Natural killer cell (primary cell): ENCODE results near the gene PSMF1. TPM values are rescaled to one million over a fixed set of nuclear protein-coding genes. Genes with fewer than 3 reads are reported as not detected.
A peak's percentile ranks its signal among the peaks of the same experiment; 100 is the strongest.

ENCODE experiments used
- ATAC-seq, 3 donors: fragments of 150-1000 bp in 2 of 3; fragments of 200-7000 bp in 1 of 3; cut with Tn5 transposase; 1 replicate in 1 of 3; 2 replicates in 2 of 3; pipeline ENCODE4 v1.10.0; 2021; ENCODE audit warnings: mild to moderate bottlenecking in 2 of 3, moderate library complexity in 2 of 3
- DNase-seq, 2 donors: peaks; one replicate each; pipeline versions ENCODE4 v3.0.0 to v3.0.0-alpha.2; 2013 to 2021; ENCODE audit warnings: mixed read lengths in 1 of 2
- H3K27ac ChIP-seq: one replicate; pipeline ENCODE4 v1.5.1; 2013; ENCODE audit warnings: mild to moderate bottlenecking, low read length
- H3K27me3 ChIP-seq: one replicate; pipeline ENCODE4 v1.6.1; 2013; ENCODE audit warnings: low read length; ENCODE audit not compliant: control insufficient read depth, insufficient read depth
- H3K36me3 ChIP-seq: one replicate; pipeline ENCODE4 v1.6.1; 2013; ENCODE audit warnings: low read length; ENCODE audit not compliant: control insufficient read depth, insufficient read depth
- H3K4me1 ChIP-seq: one replicate; pipeline ENCODE4 v1.6.1; 2013; ENCODE audit warnings: low read length; ENCODE audit not compliant: control insufficient read depth, insufficient read depth
- H3K4me3 ChIP-seq: one replicate; pipeline ENCODE4 v1.5.1; 2013; ENCODE audit warnings: low read length
- H3K9me3 ChIP-seq: one replicate; pipeline ENCODE4 v1.6.1; 2013; ENCODE audit warnings: low read length; ENCODE audit not compliant: control insufficient read depth, insufficient read depth
- H3K27ac Mint-ChIP-seq, 2 donors: one replicate each; pipeline ENCODE4 v1.8.0; 2022; ENCODE audit warnings: mild to moderate bottlenecking in 2 of 2, mixed read lengths in 2 of 2, moderate library complexity in 1 of 2
- H3K27me3 Mint-ChIP-seq, 2 donors: one replicate each; pipeline ENCODE4 v1.8.0; 2022; ENCODE audit warnings: low read depth in 2 of 2, mixed read lengths in 2 of 2
- H3K36me3 Mint-ChIP-seq: one replicate; pipeline ENCODE4 v1.8.0; 2022; ENCODE audit warnings: mixed read lengths
- H3K4me1 Mint-ChIP-seq, 2 donors: one replicate each; pipeline ENCODE4 v1.8.0; 2022; ENCODE audit warnings: mixed read lengths in 2 of 2
- H3K4me3 Mint-ChIP-seq: one replicate; pipeline ENCODE4 v1.8.0; 2022; ENCODE audit warnings: mild to moderate bottlenecking, moderate library complexity, mixed read lengths
- H3K9me3 Mint-ChIP-seq, 2 donors: one replicate each; pipeline ENCODE4 v1.8.0; 2022; ENCODE audit warnings: mixed read lengths in 2 of 2
- CTCF ChIP-seq: fragments of 200-600 bp; IDR thresholded peaks from one replicate; pipeline ENCODE4 v1.8.0; 2022; ENCODE audit warnings: antibody characterized with exemption
- WGBS: methylation state at CpG from one replicate; pipeline ENCODE4 v1.1.7; 2013; ENCODE audit warnings: missing lambda C conversion rate; ENCODE audit not compliant: insufficient coverage; 5-methylcytosine and 5-hydroxymethylcytosine counted together
- intact Hi-C: fragments of 100-400 bp; cut with micrococcal nuclease; formaldehyde crosslinking; loops from one replicate; pipeline ENCODE4 v1.14.2; 2022
- total RNA-seq, 4 donors: library from RNA; stranded (reverse); fragments of 120-200 nt in 1 of 4; gene quantifications; one replicate each; pipeline versions ENCODE4 v1.2.3 to v1.2.4, GENCODE V29; 2013 to 2022

Gene PSMF1
- total RNA-seq, 3 donors from 2014 or later (not counting 1 experiment from before 2014, with no cell fraction given), result 97.1 to 107 (median 101) TPM

DNA sequence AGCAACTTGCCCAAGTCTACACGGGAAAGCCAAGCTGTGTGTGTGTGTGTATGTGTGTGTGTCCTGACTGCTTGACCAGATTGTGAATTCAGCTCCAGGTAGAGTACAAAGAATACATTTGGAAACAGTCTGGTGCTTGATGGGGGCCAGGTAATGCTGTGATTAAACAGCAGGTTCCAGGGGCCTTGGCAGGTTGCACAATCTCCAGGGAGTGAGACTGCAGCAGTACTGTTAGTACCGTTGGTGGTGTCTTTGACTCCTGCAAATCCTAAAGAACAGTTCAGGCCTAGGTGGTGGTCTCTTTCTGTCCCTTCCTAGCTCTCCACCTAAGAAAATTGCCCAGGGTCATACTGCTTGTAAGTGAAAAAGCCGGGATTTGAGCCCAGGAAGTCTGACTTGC, 11.2 kb upstream of the PSMF1 start:
- H3K36me3 Mint-ChIP-seq, result peaks cover 7% of the 10 kb centered on the region
- WGBS, result 90% methylated on average over 3 of the region's 3 CpGs

DNA sequence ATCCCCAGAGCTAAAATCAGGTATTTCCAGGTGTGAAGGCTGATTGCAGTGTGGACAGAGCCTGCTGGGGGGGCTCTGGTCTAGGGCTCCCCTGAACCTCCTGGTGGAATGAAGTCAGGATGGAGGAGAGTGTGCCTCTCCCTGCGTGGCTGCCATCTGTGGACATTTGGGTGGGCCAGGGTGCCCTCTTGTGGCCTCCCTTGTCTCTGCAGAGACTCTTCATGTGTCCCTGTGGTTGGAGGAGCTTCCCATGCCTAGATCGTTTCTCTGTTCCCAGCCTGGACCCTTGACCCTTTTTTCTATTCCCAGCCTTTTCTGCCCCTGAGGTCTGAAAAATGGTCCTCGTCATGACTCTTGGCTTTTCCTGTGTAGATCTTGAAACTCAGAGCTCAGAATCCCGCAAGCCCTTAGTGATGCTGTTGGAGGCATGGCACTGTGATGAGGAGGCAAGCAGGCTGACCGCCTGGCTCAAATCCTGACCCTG, 9.9 kb upstream of the PSMF1 start:
- no peak overlapping the region for H3K4me3 ChIP-seq
- peak; percentile 44 to 70 for DNase-seq
- ATAC-seq, result peak; percentile 65 to 90 (median 82)
- Mint-ChIP-seq H3K4me1 (no peaks in the 10 kb centered on the region), H3K27me3 (peaks cover 0 to 4% of the 10 kb centered on the region in 2 donors), H3K27ac (no peak overlapping the region), H3K9me3 (no peaks in the 10 kb centered on the region), H3K4me3 (no peak overlapping the region), H3K36me3 (no peaks in the 10 kb centered on the region)
- no peaks in the 10 kb centered on the region for H3K27me3 ChIP-seq
- H3K4me1 ChIP-seq, result peaks cover 4% of the 10 kb centered on the region
- intact Hi-C loops, result loop anchor here (5.0 to 10.0 kb wide), 2 partner anchors 106 to 291 kb away; no protein-coding TSS in a partner anchor
- no peak overlapping the region for H3K27ac ChIP-seq
- H3K36me3 ChIP-seq, result no peaks in the 10 kb centered on the region
- 29% methylated on average over 4 of the region's 5 CpGs for WGBS
- TF ChIP-seq CTCF, result peak; percentile 73
- H3K9me3 ChIP-seq, result no peaks in the 10 kb centered on the region

More for the DNA sequence above, 11.2 kb upstream of the PSMF1 start:
- H3K4me3 ChIP-seq, result no peak overlapping the region
- H3K4me1 ChIP-seq, result peaks cover 4% of the 10 kb centered on the region
- no peaks in the 10 kb centered on the region for H3K36me3 ChIP-seq
- H3K9me3 ChIP-seq, result no peaks in the 10 kb centered on the region
- no peaks in the 10 kb centered on the region for H3K27me3 ChIP-seq
- DNase-seq (no peak), ATAC-seq (no peak)
- intact Hi-C loops, result loop anchor here (5.0 to 10.0 kb wide), 2 partner anchors 108 to 290 kb away; no protein-coding TSS in a partner anchor
- no peak overlapping the region for H3K4me3 Mint-ChIP-seq
- peaks cover 5 to 7% of the 10 kb centered on the region in 2 donors for H3K9me3 Mint-ChIP-seq
- H3K27ac Mint-ChIP-seq, result no peak overlapping the region
- no peak for TF ChIP-seq CTCF
- no peak overlapping the region for H3K27ac ChIP-seq
- H3K27me3 Mint-ChIP-seq, result peaks cover 0 to 8% of the 10 kb centered on the region in 2 donors
- no peaks in the 10 kb centered on the region for H3K4me1 Mint-ChIP-seq

DNA sequence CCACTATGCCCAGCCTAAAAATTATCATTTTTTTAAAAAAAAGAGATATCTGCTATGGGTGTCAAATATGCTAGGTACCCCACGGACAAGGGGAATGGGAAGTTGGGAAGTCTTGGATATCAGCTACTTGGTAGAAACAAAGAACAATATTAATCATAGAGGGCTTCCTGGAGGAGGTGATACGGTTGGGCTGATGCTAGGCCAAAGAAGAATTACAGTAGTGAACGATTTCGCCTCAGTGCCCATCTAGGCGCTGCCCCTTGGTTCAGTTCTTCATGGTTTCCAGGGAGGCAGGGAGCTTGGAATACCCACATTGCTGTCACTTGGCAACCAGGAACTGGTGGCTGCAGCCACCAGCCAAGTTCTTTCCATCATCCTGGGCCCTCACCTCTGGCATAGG, 5.5 kb upstream of the PSMF1 start:
- H3K27ac ChIP-seq, result no peak overlapping the region
- 95% methylated on average over 5 of the region's 5 CpGs for WGBS
- intact Hi-C loops, result loop anchor here (10.0 kb wide), 1 partner anchor 1362 kb away; the partner anchor contains the start of gene SNRPB

More for the DNA sequence above, 5.5 kb upstream of the PSMF1 start:
- no peaks in the 10 kb centered on the region for H3K36me3 ChIP-seq
- Mint-ChIP-seq H3K4me1 (peaks cover 13 to 14% of the 10 kb centered on the region in 2 donors), H3K27ac (no peak overlapping the region), H3K4me3 (no peak overlapping the region), H3K27me3 (no peaks in the 10 kb centered on the region), H3K9me3 (no peaks in the 10 kb centered on the region), H3K36me3 (no peaks in the 10 kb centered on the region)
- ATAC-seq, result no peak
- no peaks in the 10 kb centered on the region for H3K9me3 ChIP-seq
- no peak for DNase-seq
- H3K27me3 ChIP-seq, result no peaks in the 10 kb centered on the region
- TF ChIP-seq CTCF, result no peak
- peaks cover 9% of the 10 kb centered on the region for H3K4me1 ChIP-seq
- H3K4me3 ChIP-seq, result no peak overlapping the region
